CD4-positive, CD25-positive, alpha-beta regulatory T cell (primary cell): ENCODE results near the gene PANK4. TPM values are rescaled to one million over a fixed set of nuclear protein-coding genes. Genes with fewer than 3 reads are reported as not detected.
"Not testable (repeated sequence)": the region's sequence is repeated elsewhere in the genome, so short reads cannot be mapped to it uniquely, and the experiment has no call there.

Source experiments
- ATAC-seq, 2 donors: fragments of 150-1000 bp; cut with Tn5 transposase; one replicate each; pipeline ENCODE4 v1.10.0; 2021; ENCODE audit warnings: low read depth in 2 of 2, moderate number of reproducible peaks in 2 of 2, moderate library complexity in 1 of 2
- DNase-seq, 3 donors: peaks; one replicate each; pipeline versions ENCODE4 v3.0.0 to v3.0.0-alpha.2; 2012 to 2022; ENCODE audit warnings: mixed read lengths in 1 of 3
- H3K27ac ChIP-seq: one replicate; pipeline ENCODE4 v1.7.0; 2013; ENCODE audit warnings: mild to moderate bottlenecking, low read length; ENCODE audit not compliant: insufficient read depth, poor library complexity, severe bottlenecking
- H3K27me3 ChIP-seq: one replicate; pipeline ENCODE4 v1.7.0; 2013; ENCODE audit warnings: low read length; ENCODE audit not compliant: control insufficient read depth, insufficient read depth
- H3K36me3 ChIP-seq: one replicate; pipeline ENCODE4 v1.7.0; 2013; ENCODE audit warnings: mild to moderate bottlenecking, low read length, moderate library complexity; ENCODE audit not compliant: control insufficient read depth, insufficient read depth
- H3K4me1 ChIP-seq: 2 replicates; pipeline ENCODE4 v1.7.0; 2013; ENCODE audit warnings: mild to moderate bottlenecking, low read length; ENCODE audit not compliant: insufficient read depth, control insufficient read depth, poor library complexity, severe bottlenecking
- H3K4me3 ChIP-seq: one replicate; pipeline ENCODE4 v1.7.0; 2013; ENCODE audit warnings: low read depth, mild to moderate bottlenecking, low read length, moderate library complexity
- H3K9me3 ChIP-seq, 2 experiments: 1 replicate in 1 of 2; 2 replicates in 1 of 2; pipeline ENCODE4 v1.7.0; 2013; ENCODE audit warnings: low read length in 2 of 2, mild to moderate bottlenecking in 1 of 2, moderate library complexity in 1 of 2; ENCODE audit not compliant: control insufficient read depth in 2 of 2
- H3K27ac Mint-ChIP-seq, 3 donors: one replicate each; pipeline ENCODE4 v1.8.0; 2020 to 2022; ENCODE audit warnings: mild to moderate bottlenecking in 3 of 3, mixed read lengths in 3 of 3, moderate library complexity in 2 of 3
- H3K27me3 Mint-ChIP-seq: one replicate; pipeline ENCODE4 v1.8.0; 2022; ENCODE audit warnings: mild to moderate bottlenecking, mixed read lengths
- H3K36me3 Mint-ChIP-seq: one replicate; pipeline ENCODE4 v1.8.0; 2020; ENCODE audit warnings: mixed read lengths
- H3K4me1 Mint-ChIP-seq, 4 donors: one replicate each; pipeline ENCODE4 v1.8.0; 2020 to 2022; ENCODE audit warnings: mixed read lengths in 4 of 4, mild to moderate bottlenecking in 1 of 4
- H3K4me3 Mint-ChIP-seq, 4 donors: one replicate each; pipeline ENCODE4 v1.8.0; 2020 to 2022; ENCODE audit warnings: mild to moderate bottlenecking in 4 of 4, mixed read lengths in 4 of 4, moderate library complexity in 3 of 4
- H3K9me3 Mint-ChIP-seq, 7 donors: one replicate each; pipeline ENCODE4 v1.8.0; 2020 to 2022; ENCODE audit warnings: mixed read lengths in 7 of 7, mild to moderate bottlenecking in 3 of 7, moderate library complexity in 2 of 7
- polyA plus RNA-seq, 4 donors: library from polyadenylated mRNA; unstranded; fragments of 300-500 nt; fragmentation: Illumina TruSeq; gene quantifications; one replicate each; pipeline ENCODE4 v1.2.3, GENCODE V29; 2021
- total RNA-seq: library from RNA; stranded (reverse); gene quantifications from one replicate; pipeline ENCODE4 v1.2.3, GENCODE V29; 2022

The PANK4 gene
- total and polyA plus RNA-seq, 5 donors from 2014 or later = 16.8 to 66.6 (median 17.7) TPM

GRCh38 chr1:2568187-2568816 is 41.9 kb upstream of the PANK4 start:
- H3K4me1 ChIP-seq, H3K27me3 Mint-ChIP-seq, H3K27ac Mint-ChIP-seq, ATAC-seq, H3K36me3 Mint-ChIP-seq, H3K9me3 ChIP-seq, H3K4me1 Mint-ChIP-seq, H3K4me3 Mint-ChIP-seq, H3K27me3 ChIP-seq, DNase-seq, H3K36me3 ChIP-seq, H3K27ac ChIP-seq, H3K9me3 Mint-ChIP-seq, H3K4me3 ChIP-seq: not testable (repeated sequence)

GRCh38 chr1:2567083-2567679 is 40.8 kb upstream of the PANK4 start:
- H3K9me3 ChIP-seq = no peaks in the 10 kb centered on the region
- peaks cover 11% of the 10 kb centered on the region for H3K36me3 ChIP-seq
- Mint-ChIP-seq H3K27me3 (no peaks in the 10 kb centered on the region), H3K27ac (no peak overlapping the region), H3K4me1 (peaks cover 0 to 3% (median under 1%) of the 10 kb centered on the region in 4 donors), H3K4me3 (no peak overlapping the region), H3K36me3 (no peaks in the 10 kb centered on the region), H3K9me3 (no peaks in the 10 kb centered on the region)
- H3K27me3 ChIP-seq = no peaks in the 10 kb centered on the region
- ATAC-seq = no peak
- H3K4me1 ChIP-seq = no peaks in the 10 kb centered on the region
- H3K4me3 ChIP-seq = no peak overlapping the region
- no peak for DNase-seq
- no peak overlapping the region for H3K27ac ChIP-seq

GRCh38 chr1:2566101-2567045 is 40.0 kb upstream of the PANK4 start:
- ATAC-seq = no peak
- peak overlapping the region in 1 of 3 donors; percentile 14 for H3K27ac Mint-ChIP-seq
- Histone ChIP-seq H3K27me3 (no peaks in the 10 kb centered on the region), H3K4me1 (no peaks in the 10 kb centered on the region), H3K27ac (no peak overlapping the region), H3K36me3 (peaks cover 19% of the 10 kb centered on the region), H3K9me3 (no peaks in the 10 kb centered on the region), H3K4me3 (no peak overlapping the region)
- H3K4me1 Mint-ChIP-seq = peaks cover 0 to 4% (median under 1%) of the 10 kb centered on the region in 4 donors
- no peak for DNase-seq
- H3K36me3 Mint-ChIP-seq = peaks cover under 1% of the 10 kb centered on the region
- H3K4me3 Mint-ChIP-seq = no peak overlapping the region
- H3K9me3 Mint-ChIP-seq = no peaks in the 10 kb centered on the region
- no peaks in the 10 kb centered on the region for H3K27me3 Mint-ChIP-seq

- Mint-ChIP-seq H3K27ac (peak overlapping the region in 2 of 3 donors; percentile 71 to 77), H3K27me3 (no peaks in the 10 kb centered on the region), H3K4me3 (no peak overlapping the region), H3K9me3 (no peaks in the 10 kb centered on the region), H3K4me1 (peaks cover 0 to 11% (median 1%) of the 10 kb centered on the region in 4 donors), H3K36me3 (peaks cover 4% of the 10 kb centered on the region)
- Histone ChIP-seq H3K4me3 (no peak overlapping the region), H3K27me3 (no peaks in the 10 kb centered on the region), H3K4me1 (peaks cover 6% of the 10 kb centered on the region), H3K36me3 (peaks cover 26% of the 10 kb centered on the region), H3K27ac (no peak overlapping the region), H3K9me3 (no peaks in the 10 kb centered on the region)
- ATAC-seq = no peak
- DNase-seq = no peak
These were observed 38.5 kb upstream of the PANK4 start for GRCh38 chr1:2564815-2565374.

GRCh38 chr1:2564006-2564814 is 37.8 kb upstream of the PANK4 start:
- no peak for DNase-seq
- H3K4me3 Mint-ChIP-seq = peak overlapping the region in 2 of 4 donors; percentile 59 to 69

GRCh38 chr1:2563205-2563604 is 36.8 kb upstream of the PANK4 start:
- H3K4me1 ChIP-seq = peaks cover 22% of the 10 kb centered on the region
- no peaks in the 10 kb centered on the region for H3K9me3 ChIP-seq
- H3K4me3 ChIP-seq = no peak overlapping the region
- peaks cover 4% of the 10 kb centered on the region for H3K36me3 Mint-ChIP-seq
- DNase-seq = no peak
- peak overlapping the region in 1 of 4 donors; percentile 69 for H3K4me3 Mint-ChIP-seq
- H3K4me1 Mint-ChIP-seq = peaks cover 0 to 22% (median 1%) of the 10 kb centered on the region in 4 donors
- ATAC-seq = no peak
- no peaks in the 10 kb centered on the region for H3K9me3 Mint-ChIP-seq
- H3K27me3 ChIP-seq = no peaks in the 10 kb centered on the region
- H3K27me3 Mint-ChIP-seq = no peaks in the 10 kb centered on the region
- peaks cover 33% of the 10 kb centered on the region for H3K36me3 ChIP-seq
- no peak overlapping the region for H3K27ac ChIP-seq
- peak overlapping the region in 1 of 3 donors; percentile 51 for H3K27ac Mint-ChIP-seq

More at GRCh38 chr1:2564006-2564814, 37.8 kb upstream of the PANK4 start:
- peaks cover 0 to 13% (median 1%) of the 10 kb centered on the region in 4 donors for H3K4me1 Mint-ChIP-seq
- Histone ChIP-seq H3K27me3 (no peaks in the 10 kb centered on the region), H3K9me3 (no peaks in the 10 kb centered on the region), H3K4me1 (peaks cover 12% of the 10 kb centered on the region), H3K36me3 (peaks cover 28% of the 10 kb centered on the region), H3K4me3 (no peak overlapping the region), H3K27ac (no peak overlapping the region)
- H3K27me3 Mint-ChIP-seq = no peaks in the 10 kb centered on the region
- H3K9me3 Mint-ChIP-seq = no peaks in the 10 kb centered on the region
- H3K36me3 Mint-ChIP-seq = peaks cover 4% of the 10 kb centered on the region
- H3K27ac Mint-ChIP-seq = peak overlapping the region in 1 of 3 donors; percentile 58
- no peak for ATAC-seq
